Measurements from ENCODE around the gene FOXE3.

FOXE3 gene

GRCh38 chr1:47399138-47399845, 16.8 kb upstream of the FOXE3 start:
- no peak for TF ChIP-seq FOXP2 (optimal IDR thresholded peaks at IDR 0.05; ENCODE audit: borderline replicate concordance, extremely low read depth, extremely low read length, insufficient read depth)
- no peak for TF ChIP-seq POLR2AphosphoS5 (IDR thresholded peaks at IDR 0.05; ENCODE audit: low read depth, low read length)
- TF ChIP-seq SIN3A (IDR thresholded peaks at IDR 0.05; ENCODE audit: borderline replicate concordance, insufficient read depth, low read length): no peak
- TF ChIP-seq, protein P1, sequence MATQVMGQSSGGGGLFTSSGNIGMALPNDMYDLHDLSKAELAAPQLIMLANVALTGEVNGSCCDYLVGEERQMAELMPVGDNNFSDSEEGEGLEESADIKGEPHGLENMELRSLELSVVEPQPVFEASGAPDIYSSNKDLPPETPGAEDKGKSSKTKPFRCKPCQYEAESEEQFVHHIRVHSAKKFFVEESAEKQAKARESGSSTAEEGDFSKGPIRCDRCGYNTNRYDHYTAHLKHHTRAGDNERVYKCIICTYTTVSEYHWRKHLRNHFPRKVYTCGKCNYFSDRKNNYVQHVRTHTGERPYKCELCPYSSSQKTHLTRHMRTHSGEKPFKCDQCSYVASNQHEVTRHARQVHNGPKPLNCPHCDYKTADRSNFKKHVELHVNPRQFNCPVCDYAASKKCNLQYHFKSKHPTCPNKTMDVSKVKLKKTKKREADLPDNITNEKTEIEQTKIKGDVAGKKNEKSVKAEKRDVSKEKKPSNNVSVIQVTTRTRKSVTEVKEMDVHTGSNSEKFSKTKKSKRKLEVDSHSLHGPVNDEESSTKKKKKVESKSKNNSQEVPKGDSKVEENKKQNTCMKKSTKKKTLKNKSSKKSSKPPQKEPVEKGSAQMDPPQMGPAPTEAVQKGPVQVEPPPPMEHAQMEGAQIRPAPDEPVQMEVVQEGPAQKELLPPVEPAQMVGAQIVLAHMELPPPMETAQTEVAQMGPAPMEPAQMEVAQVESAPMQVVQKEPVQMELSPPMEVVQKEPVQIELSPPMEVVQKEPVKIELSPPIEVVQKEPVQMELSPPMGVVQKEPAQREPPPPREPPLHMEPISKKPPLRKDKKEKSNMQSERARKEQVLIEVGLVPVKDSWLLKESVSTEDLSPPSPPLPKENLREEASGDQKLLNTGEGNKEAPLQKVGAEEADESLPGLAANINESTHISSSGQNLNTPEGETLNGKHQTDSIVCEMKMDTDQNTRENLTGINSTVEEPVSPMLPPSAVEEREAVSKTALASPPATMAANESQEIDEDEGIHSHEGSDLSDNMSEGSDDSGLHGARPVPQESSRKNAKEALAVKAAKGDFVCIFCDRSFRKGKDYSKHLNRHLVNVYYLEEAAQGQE (IDR thresholded peaks at IDR 0.05; ENCODE audit: insufficient read depth in 1 of 2, low read depth in 2 of 2, low read length in 2 of 2): no peak
- TF ChIP-seq TAF1 (IDR thresholded peaks at IDR 0.05; ENCODE audit: borderline replicate concordance, insufficient read depth, low read length): no peak

DNA sequence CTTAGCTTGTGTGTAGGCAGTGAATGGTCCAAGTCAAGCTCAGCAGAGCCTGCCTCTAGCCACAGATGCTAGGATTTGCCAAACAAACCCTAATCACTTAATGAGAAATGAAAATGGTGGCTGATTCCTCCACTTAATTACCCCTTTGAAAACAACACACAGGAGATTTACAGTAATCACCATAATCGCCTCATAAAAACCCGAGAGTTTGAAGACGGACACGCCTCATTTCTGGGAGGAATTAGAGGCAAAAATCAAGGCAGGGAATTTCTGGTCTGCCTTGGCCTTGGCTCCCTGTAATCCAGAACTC, 16.3 kb upstream of the FOXE3 start:
- TF ChIP-seq TAF1 (IDR thresholded peaks at IDR 0.05; ENCODE audit: borderline replicate concordance, insufficient read depth, low read length) (no peak), SIN3A (IDR thresholded peaks at IDR 0.05; ENCODE audit: borderline replicate concordance, insufficient read depth, low read length) (no peak)

DNA sequence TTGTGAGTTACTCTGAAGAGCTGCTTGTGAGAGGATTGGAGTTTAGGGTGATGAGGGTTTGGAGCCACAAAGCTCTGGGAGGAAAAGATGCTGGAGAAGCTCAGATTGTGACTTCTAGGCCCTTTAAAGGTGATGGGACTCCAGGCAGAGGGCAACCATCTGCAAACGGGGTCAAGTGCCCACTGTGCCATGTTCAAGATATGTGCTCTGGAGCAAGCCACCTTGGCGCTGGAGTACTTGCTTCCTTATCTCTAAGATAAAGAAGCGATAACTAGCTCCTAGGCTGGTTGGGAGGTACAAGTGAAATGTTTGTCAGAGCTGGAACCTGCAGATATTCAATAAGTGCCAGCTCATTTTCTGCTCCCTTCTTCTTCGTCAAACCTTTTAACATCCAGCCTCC, 14.3 kb upstream of the FOXE3 start:
- TF ChIP-seq TAF1 (IDR thresholded peaks at IDR 0.05; ENCODE audit: borderline replicate concordance, insufficient read depth, low read length): no peak

GRCh38 chr1:47402591-47402990, 13.5 kb upstream of the FOXE3 start:
- TF ChIP-seq, protein P1 (IDR thresholded peaks at IDR 0.05; ENCODE audit: insufficient read depth in 1 of 2, low read depth in 2 of 2, low read length in 2 of 2): no peak
- TF ChIP-seq FOXP2 (optimal IDR thresholded peaks at IDR 0.05; ENCODE audit: borderline replicate concordance, extremely low read depth, extremely low read length, insufficient read depth): no peak
- no peak for TF ChIP-seq SIN3A (IDR thresholded peaks at IDR 0.05; ENCODE audit: borderline replicate concordance, insufficient read depth, low read length)
- no peak for TF ChIP-seq POLR2AphosphoS5 (IDR thresholded peaks at IDR 0.05; ENCODE audit: low read depth, low read length)
- no peak for TF ChIP-seq TAF1 (IDR thresholded peaks at IDR 0.05; ENCODE audit: borderline replicate concordance, insufficient read depth, low read length)

GRCh38 chr1:47403321-47403910, 12.7 kb upstream of the FOXE3 start:
- TF ChIP-seq FOXP2 (optimal IDR thresholded peaks at IDR 0.05; ENCODE audit: borderline replicate concordance, extremely low read depth, extremely low read length, insufficient read depth) (no peak), POLR2AphosphoS5 (IDR thresholded peaks at IDR 0.05; ENCODE audit: low read depth, low read length) (no peak)

- TF ChIP-seq POLR2AphosphoS5 (IDR thresholded peaks at IDR 0.05; ENCODE audit: low read depth, low read length): no peak
- no peak for TF ChIP-seq TAF1 (IDR thresholded peaks at IDR 0.05; ENCODE audit: borderline replicate concordance, insufficient read depth, low read length)
- TF ChIP-seq, protein P1 (IDR thresholded peaks at IDR 0.05; ENCODE audit: insufficient read depth in 1 of 2, low read depth in 2 of 2, low read length in 2 of 2): no peak
- no peak for TF ChIP-seq FOXP2 (optimal IDR thresholded peaks at IDR 0.05; ENCODE audit: borderline replicate concordance, extremely low read depth, extremely low read length, insufficient read depth)
- TF ChIP-seq SIN3A (IDR thresholded peaks at IDR 0.05; ENCODE audit: borderline replicate concordance, insufficient read depth, low read length): no peak
These were observed 10.4 kb upstream of the FOXE3 start for GRCh38 chr1:47405697-47406096.

Data from PFSK-1 (cell line).